AG08395 (cell line): ENCODE data around the gene CYRIA.

Source experiments
- DNase-seq: peaks from one replicate; pipeline ENCODE4 v3.0.0; 2012; ENCODE audit warnings: mixed read lengths, low spot score

The CYRIA gene

DNA sequence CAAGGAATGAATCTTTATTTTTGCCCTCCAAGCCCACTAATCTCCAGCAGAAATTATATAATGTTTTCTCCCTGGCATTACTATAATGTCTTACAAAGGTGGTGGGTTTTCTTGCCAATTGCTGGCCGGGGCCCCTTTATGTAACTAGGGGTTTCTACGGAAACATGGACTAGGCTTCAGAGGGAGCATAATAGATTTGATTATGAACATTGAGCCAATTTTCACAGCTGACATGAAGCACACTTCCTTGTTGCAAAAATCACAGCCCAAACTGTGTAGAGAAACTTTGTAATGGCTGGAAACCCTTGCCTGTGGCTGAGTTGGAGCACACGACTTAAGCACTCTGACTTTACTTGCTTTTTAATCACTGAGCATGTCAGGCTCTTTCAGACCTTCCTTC lies 3.8 kb upstream of the CYRIA start:
- DNase-seq = no peak

- DNase-seq = no peak
Observed at GRCh38 chr2:16666449-16666801, 791 bp upstream of the CYRIA start.

GRCh38 chr2:16664809-16665747 lies 556 bp downstream of the CYRIA start:
- DNase-seq = no peak

DNA sequence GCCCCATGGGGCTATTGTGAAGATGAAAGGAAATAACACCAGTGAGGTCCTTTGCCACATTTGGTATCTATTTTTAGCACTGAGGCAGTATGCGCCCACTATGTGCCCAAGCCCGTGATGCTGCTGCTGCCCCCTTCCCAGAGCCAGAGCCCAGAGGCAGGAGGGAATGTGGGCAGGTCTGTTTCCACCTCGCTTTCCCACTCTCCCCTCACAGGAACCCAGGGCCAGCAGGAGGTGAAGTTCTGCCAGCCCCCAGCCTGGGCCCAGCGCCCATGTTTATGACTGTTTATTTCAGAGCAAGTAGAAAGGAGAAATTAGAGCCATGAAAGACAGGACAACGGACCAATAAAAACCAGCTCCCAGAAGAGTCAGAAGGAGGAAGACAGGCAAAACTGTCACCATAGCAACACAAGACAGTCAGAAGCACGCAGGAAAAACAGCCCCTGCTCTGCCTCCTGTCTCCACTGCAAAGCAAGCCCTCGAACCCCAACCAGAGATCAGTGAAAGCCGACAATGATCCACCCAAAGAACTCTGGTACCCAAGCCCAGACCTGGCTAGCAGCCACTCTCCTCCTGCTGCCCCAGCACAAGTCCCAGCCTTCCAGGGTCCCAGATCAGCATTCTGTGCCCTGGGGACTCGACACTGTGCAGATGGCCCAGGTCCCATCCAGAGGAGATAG lies 1.4 kb downstream of the CYRIA start:
- peak; percentile 44 for DNase-seq

- DNase-seq = no peak
Observed at GRCh38 chr2:16663121-16663905, 2.3 kb downstream of the CYRIA start.

- DNase-seq = no peak
Observed at GRCh38 chr2:16661936-16662839, 3.4 kb downstream of the CYRIA start.

- no peak for DNase-seq
Observed at GRCh38 chr2:16661526-16661925, 4.1 kb downstream of the CYRIA start.

- DNase-seq = no peak
Observed at GRCh38 chr2:16660556-16660955, 5.1 kb downstream of the CYRIA start.

GRCh38 chr2:16660114-16660513 lies 5.5 kb downstream of the CYRIA start:
- no peak for DNase-seq

DNA sequence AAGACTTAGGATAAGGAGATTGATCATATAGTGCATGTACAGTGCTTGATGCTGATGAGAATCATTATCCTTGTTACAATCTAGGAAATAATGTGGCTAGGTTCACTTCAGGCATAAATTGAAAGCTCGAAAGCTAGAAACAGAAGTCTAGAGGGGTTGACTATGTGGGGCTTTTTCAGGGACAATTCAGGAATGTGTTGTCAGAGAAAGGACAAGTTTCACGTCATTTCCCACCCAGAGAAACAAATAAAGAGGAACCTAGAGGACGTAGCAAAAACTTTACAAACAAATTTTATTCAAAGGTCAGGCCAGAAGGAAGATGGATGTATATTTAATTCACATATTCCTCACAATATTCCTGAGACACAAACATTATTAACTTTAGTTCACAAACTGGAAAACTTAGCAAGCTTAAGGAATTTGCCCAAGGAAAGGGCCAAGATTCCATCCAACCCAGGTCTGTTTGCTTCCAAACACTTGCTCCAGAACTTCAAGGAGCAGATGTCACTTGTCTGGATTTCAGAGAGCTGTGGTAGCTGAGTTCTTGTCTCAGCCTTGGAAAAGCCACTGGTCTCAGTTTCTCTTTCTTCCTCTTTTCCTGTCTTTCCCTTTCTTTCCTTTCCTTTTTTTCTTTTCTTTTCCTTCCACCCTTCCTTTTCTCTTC lies 7.4 kb downstream of the CYRIA start:
- DNase-seq = no peak

GRCh38 chr2:16657671-16658070 lies 8.0 kb downstream of the CYRIA start:
- DNase-seq = no peak

GRCh38 chr2:16656784-16657391 lies 8.7 kb downstream of the CYRIA start:
- peak; percentile 38 for DNase-seq

DNA sequence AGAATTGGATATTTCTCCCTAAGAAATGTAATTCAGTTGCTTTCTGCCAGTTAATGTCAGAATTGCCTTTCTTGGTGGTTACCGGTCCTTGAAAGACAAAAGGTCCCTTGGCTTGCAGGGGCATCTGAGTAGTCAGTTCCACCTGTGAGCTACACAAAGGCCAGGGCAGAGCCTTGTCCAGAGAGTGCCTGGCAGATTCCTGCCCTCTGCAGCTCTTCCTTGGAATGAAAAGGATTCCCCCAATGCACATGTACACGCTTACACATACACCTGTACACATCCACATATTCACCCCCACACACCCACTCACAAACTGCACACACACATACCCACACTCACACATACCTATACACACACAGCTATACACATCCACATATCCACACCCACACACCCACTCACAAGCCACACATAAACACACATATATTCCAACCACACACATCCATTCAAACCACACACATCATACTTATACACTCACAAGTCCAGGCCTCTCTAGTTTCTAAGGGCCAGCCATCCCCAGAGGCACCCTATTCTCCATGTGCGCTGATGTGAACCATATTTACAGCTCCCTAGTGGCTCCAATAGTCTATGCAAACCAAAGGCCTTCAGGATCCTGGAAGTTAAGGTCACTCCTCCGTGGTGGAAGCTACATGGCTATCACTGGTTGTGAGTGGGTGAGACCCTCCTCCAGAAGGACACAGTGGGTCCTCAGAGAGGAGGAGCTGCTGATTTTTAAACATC lies 9.6 kb downstream of the CYRIA start:
- DNase-seq = no peak

- DNase-seq = no peak
Observed at GRCh38 chr2:16655445-16655837, 10.2 kb downstream of the CYRIA start.

- no peak for DNase-seq
Observed at GRCh38 chr2:16654833-16655444, 10.7 kb downstream of the CYRIA start.

- DNase-seq = no peak
Observed at GRCh38 chr2:16653799-16654198, 11.8 kb downstream of the CYRIA start.

- no peak for DNase-seq
Observed at GRCh38 chr2:16653083-16653375, 12.6 kb downstream of the CYRIA start.

DNA sequence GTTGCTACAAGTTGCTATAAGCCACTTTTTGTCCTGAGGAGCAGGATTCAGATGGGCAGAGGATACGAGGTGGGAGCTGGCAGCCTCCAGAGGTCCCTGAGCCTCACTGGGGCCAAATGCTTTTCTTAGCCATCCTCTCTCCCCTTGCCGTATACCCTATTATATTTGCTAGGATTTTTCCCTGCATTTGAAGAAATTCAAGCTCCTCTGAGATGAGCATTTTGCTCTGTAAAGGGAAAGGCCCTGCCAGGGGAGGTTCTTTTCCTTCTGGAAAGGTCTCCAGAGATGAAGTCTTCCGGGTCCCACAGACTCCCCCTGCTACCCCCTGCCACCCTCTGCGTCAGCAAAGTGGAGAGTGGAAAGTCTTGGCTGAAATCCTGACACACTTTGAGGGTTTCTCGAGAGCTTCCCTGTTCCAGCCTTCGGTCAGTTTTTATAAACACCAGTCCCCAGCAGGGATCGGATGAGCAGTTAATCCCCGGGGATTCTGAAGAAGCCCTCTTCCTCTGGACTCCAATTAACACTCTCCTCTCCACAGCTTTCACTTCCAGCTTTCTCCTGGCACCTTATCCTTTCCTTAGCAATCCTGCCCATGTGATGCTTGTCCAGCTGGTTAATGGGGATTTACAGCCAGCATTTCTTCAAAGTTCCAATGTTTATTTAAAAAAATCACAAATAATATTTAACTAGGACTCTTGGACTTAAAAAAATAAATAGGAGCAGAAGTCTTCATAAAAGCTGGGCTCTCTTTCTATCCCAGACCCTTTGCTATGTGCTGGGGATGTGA lies 13.1 kb downstream of the CYRIA start:
- DNase-seq = peak; percentile 43
